GM12864 (cell line): ENCODE results near the gene LGR6.
"Not testable (repeated sequence)": the region's sequence is repeated elsewhere in the genome, so short reads cannot be mapped to it uniquely, and the experiment has no call there.

ENCODE experiments used
- DNase-seq: peaks from one replicate; pipeline ENCODE4 v3.0.0-alpha.2; 2011; ENCODE audit warnings: low read depth
- H3K4me3 ChIP-seq: 2 replicates; pipeline ENCODE4 v1.5.1; 2011; ENCODE audit warnings: mild to moderate bottlenecking, low read depth, low read length, control low read depth
- TF ChIP-seq, protein P1 (sequence below): IDR thresholded peaks from 2 replicates; pipeline ENCODE4 v1.5.1; 2011; ENCODE audit warnings: low read depth, mild to moderate bottlenecking, moderate library complexity, low read length, control low read depth, inconsistent platforms; ENCODE audit errors: missing control alignments

LGR6 gene

DNA sequence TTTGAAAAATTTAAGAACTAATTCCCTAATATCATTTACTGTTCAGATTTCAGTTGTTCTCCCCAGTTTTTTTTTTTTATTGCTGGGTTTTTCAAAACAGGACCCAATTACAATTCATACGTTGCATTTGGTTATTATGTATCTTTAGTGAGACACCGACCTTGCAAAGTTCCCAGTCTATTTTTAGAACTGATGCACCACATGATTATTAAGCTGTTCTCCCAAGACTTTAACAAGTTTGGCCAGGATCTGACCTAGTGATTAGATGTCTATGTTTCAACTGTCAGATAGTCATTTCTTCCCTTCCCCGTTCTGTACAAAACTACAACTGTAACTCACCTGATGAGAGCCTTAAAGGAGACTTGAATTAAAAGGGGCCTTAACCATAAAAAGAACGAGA is 140.3 kb downstream of the LGR6 start:
- DNase-seq = no peak
- TF ChIP-seq, protein P1, sequence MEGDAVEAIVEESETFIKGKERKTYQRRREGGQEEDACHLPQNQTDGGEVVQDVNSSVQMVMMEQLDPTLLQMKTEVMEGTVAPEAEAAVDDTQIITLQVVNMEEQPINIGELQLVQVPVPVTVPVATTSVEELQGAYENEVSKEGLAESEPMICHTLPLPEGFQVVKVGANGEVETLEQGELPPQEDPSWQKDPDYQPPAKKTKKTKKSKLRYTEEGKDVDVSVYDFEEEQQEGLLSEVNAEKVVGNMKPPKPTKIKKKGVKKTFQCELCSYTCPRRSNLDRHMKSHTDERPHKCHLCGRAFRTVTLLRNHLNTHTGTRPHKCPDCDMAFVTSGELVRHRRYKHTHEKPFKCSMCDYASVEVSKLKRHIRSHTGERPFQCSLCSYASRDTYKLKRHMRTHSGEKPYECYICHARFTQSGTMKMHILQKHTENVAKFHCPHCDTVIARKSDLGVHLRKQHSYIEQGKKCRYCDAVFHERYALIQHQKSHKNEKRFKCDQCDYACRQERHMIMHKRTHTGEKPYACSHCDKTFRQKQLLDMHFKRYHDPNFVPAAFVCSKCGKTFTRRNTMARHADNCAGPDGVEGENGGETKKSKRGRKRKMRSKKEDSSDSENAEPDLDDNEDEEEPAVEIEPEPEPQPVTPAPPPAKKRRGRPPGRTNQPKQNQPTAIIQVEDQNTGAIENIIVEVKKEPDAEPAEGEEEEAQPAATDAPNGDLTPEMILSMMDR = no peak
- no peak overlapping the region for H3K4me3 ChIP-seq

DNA sequence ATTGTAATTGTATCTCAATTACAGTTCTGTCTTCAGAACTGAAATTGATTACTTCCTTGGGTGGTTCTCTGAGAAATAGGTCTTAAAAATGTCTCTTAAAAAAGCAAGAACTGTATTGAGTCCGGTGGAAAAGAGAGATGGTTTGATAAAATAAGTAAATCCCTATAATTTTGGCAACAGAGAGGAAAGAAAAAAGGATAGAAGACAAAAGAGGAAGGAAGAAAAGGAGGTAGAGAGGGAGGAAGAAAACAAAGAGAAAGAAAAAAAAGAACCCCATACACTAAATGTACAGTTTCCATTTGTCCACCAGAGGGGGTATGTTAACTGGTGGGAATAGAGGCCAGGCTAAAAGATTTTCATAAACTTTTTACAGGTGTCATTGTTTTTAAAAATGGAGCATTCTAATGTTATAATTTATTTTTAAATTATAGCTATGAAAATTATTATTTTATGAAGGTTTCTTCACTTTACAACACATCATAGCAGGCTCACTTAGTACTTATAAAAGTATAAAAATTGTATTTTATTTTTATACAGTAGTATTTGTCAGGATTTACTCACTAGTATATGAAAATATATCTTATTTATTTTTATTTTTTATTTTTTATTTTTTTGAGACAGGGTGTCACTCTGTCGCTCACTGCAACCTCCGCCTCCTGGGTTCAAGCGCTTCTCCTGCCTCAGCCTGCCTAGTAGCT is 150.2 kb downstream of the LGR6 start:
- DNase-seq = no peak
- TF ChIP-seq, protein P1 = peak; percentile 53
- H3K4me3 ChIP-seq = no peak overlapping the region

DNA sequence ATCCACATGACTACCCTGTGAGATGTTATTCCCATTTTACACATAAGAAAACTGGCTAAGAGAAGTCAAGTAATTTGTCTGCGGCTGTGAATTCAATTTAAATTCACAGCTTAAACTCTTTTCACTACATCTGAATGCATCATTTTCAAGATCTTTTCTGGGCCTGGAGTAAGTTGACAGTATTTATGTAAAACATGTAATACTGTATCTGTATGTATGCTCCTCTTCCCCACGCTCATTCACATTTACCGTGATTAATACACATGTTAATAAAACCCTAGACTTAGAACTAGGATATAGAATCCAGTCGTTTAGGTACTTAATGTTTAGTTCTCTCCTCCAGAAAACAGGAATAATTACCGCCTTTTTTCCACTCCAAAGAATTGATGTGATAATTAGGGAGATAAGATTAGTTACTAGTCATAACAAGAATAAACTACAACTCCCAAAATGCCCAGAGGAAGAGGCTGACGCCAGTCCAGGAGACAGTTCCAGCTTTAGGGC is 154.5 kb downstream of the LGR6 start:
- H3K4me3 ChIP-seq = peak overlapping the region; percentile 89; the same call in 1 of the 2 replicates
- no peak for DNase-seq
- TF ChIP-seq, protein P1 = no peak

DNA sequence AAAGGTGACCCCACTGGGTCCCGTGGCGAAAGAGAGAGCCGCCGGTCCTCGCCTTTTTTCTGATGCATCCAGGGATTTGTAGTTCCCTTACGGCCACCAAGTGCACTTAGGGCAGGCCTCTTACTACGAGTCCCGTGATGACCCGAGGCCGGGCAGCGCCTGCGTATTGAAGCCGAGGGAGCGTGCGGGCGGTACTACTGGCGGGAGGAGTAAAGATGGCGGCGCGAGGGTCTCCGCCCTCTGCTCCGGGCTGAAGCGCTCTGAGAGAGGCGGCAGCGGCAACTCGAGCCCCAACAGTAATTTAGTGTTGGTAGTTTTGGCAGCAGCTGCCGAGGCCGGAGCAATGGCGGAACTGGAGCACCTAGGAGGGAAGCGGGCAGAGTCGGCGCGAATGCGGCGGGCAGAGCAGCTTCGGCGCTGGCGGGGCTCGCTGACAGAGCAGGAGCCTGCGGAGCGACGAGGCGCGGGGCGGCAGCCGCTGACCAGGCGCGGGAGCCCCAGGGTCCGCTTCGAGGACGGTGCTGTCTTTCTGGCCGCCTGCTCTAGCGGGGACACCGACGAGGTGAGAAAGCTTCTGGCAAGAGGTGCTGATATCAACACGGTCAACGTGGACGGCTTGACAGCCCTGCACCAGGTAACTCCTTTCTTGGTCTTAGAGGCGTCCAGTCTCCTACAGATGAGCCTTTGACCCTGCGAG is 155.1 kb downstream of the LGR6 start, which contains the start of gene PPP1R12B:
TSS of gene PPP1R12B (plus strand) at position 191 of the 697 bp plus-strand sequence. CDS start at position 344, 153 bp downstream.
- peak; percentile 96 for DNase-seq
- peak within 1 kb of the TSS; percentile 89 for H3K4me3 ChIP-seq
- TF ChIP-seq, protein P1 = no peak

DNA sequence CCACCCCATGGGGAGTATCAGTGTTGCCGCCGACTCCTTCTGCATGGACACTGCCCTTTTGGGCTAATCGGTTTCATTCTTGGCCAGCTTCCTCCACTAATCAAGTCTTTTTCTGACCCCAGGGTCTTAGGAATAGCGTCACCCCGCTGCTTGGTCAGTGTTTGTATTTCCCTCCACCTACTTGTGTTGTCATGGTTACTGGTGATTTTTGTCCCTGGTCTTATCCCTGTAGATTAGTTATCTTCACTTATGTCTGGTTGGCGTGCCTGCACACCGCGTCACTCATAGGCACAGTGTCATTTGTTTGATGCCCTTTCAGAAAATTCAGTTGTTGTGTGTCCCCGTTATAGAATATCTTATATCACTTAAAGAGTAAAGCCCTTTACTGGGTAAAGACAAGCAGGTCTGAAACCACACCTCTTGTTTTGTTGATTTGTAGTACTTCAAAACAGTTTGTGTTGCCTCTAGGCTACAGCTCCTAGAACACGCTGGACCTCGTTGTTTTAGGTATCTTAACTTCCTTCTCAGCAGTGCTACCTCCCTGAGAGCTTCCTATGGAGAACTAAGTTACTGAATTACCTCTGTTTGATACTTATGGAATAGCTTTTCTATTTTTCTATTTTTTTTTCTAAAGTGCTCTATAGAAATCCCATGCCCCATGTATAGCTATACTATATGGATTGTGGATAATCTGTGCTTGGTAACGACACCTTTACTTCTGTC is 155.8 kb downstream of the LGR6 start:
- DNase-seq = no peak
- peak overlapping the region; percentile 89 for H3K4me3 ChIP-seq
- TF ChIP-seq, protein P1 = no peak

DNA sequence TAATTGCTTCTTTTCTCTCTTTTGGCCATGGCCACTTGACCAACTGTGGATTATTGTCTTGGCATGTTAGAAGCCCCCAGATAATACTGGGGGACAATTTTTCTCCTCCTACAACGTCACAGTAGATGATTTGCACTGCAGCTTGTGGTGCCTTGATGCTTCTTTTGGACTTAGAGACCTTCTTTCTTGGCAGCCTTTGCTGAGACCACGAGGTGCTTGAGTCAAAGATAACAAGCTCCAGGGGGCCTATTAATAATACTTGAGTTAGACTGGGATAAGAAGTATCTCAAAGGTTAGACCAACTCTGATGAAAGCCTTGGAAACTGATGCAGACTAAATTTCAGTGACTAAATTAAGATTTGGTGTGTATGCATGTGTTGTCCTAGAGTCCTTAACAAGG is 158.1 kb downstream of the LGR6 start:
- H3K4me3 ChIP-seq = no peak overlapping the region
- no peak for DNase-seq
- TF ChIP-seq, protein P1 = no peak

DNA sequence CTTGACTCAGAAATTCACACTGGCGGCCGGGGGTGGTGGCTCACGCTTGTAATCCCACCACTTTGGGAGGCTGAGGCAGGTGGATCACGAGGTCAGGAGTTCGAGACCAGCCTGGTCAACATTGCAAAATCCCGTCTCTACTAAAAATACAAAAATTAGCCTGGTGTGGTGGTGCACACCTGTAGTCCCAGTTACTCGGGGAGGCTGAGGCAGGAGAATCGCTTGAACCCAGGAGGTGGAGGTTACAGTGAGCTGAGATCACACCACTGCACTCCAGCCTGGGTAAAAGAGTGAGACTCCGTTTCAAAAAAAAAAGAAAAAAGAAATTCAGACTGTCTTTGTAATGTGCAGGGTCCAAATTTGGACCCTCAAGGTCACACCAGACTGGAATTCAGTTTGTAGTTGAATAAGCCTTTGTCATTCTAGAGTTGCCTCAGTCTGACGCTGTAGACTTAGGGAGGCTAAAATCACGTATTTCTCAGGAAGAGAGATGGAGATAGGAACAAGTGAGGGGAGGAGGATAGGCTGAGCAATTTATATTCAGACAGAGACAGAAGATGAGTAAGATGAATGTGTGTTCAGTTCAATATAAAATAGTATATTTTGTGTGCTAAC is 159.1 kb downstream of the LGR6 start:
- DNase-seq = not testable (repeated sequence)

More for the DNA sequence above, 159.1 kb downstream of the LGR6 start:
- not testable (repeated sequence) for H3K4me3 ChIP-seq
